GM19324 (cell line): Measurements from ENCODE around the gene DIRAS2.

Experiments used
- ATAC-seq: cut with Tn5 transposase; IDR thresholded peaks from one replicate; pipeline ENCODE4 v1.9.1; 2021; ENCODE audit warnings: mild to moderate bottlenecking, moderate library complexity; ENCODE audit not compliant: unreplicated experiment, low FRiP score

Gene DIRAS2

GRCh38 chr9:90613502-90613901 is 29.1 kb downstream of the DIRAS2 start:
- ATAC-seq = no peak

DNA sequence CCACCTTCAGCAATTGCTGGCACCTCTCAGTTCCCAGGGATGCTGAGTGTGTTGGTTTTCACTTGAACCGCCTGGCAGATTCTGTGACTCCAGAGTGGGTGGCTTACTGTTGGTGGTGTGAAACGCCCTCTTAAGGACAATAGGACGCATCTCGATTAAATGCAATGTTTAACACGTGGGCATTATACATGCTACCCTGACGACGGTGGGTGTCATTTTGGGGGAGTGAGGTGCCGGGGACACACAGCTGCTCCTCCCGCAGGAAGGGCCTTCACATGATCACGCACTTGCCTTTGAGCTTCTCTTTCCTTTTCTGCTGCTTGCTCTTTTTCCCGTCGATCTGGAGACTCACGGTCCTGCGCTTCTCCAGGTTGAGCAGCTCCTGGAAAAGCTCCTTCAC is 29.7 kb downstream of the DIRAS2 start:
- no peak for ATAC-seq

DNA sequence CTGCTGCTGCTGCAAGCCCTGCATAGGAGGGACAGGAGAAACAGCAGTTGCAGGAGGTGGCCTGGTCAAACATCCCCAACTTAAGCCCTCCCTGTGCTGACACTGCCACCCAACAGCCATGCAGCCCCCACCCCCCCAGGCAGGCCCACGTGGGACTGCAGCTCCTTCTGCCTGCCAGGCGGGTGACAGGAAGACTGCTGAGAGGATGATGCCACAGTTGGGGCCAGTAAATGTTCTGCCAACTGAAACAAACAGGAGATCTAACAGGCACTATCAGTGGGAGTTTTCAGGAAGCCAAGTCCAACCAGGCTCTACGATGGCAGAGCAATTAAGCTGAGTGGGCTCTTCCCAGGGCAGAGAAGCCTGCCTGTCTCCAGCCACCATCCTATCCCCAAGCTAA is 31.1 kb downstream of the DIRAS2 start:
- no peak for ATAC-seq

DNA sequence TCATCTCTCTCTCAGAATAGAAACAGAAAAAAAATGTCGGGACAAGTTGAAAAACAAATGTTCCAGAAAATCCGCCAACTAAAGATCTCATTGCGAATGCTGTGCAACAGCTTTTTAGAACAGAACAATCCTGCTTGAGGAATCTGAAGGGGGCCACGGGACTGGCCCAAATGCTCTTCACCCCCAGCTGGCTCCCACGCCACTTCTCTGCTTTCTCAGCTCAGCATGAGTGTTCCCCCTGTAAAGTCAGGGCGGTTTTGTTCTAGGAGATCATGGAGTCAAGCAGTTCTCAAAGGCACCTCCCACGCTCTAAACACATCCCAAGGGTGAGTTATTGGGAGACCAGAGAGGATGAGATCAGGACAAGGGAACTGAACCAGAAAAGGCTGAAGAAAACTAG is 31.5 kb downstream of the DIRAS2 start:
- no peak for ATAC-seq

- ATAC-seq = no peak
These were observed 34.7 kb downstream of the DIRAS2 start for GRCh38 chr9:90607701-90608516.

DNA sequence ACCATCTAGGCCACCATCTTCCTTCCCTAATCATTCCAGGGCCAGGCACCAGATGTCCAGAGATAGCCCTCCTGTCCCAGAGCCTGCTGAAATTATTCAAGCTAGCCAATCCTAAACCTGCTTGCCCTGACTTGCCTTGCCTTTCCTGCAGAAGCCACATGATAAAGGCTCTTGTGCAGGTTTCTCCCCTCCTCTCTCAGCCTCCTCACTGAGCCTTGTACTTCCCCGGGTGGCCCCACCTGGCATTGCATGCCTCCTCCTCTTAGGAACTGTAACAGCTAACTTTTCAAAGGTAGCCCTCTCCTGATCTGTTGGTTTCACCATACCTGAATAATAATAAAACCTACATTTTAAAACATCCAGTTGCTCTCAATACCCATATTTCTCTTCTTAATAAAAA is 42.6 kb downstream of the DIRAS2 start:
- ATAC-seq = no peak

DNA sequence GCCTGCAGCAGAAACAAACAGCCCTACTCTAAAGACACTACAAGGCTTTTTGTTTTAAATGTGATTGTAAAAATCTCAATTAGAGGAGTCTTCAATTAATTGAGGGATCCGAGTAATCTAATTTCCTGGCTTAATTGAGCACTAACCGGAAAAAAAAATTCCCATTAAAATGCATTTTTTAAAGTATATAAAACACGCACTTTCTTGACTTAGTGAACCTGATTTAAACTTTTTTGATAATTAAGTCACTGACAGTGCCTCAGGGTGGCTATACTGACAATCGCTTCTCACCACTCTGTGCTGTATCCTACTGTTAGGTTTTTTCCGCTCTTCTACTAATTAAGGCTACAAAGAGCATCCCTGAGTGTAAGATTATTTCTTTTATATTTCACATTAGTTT is 44.4 kb downstream of the DIRAS2 start:
- no peak for ATAC-seq

DNA sequence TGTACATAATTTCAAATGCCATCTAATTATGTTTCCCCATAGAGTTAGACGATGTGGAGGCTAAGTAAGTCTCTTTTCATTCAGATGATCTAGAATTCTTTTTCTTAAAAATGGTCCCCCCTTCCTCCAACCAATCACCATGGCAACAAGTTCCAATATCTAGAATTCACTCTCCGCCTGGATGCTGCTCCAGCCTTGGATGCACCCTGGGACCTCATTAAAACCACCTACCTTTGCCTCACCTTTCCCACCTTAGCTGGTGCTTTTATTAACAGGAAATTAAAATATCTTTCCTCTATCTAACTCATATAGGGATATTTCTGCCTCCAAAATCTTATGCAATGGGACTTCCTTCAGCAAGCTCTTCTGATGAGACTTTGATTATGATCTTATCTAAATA is 49.0 kb downstream of the DIRAS2 start:
- no peak for ATAC-seq

DNA sequence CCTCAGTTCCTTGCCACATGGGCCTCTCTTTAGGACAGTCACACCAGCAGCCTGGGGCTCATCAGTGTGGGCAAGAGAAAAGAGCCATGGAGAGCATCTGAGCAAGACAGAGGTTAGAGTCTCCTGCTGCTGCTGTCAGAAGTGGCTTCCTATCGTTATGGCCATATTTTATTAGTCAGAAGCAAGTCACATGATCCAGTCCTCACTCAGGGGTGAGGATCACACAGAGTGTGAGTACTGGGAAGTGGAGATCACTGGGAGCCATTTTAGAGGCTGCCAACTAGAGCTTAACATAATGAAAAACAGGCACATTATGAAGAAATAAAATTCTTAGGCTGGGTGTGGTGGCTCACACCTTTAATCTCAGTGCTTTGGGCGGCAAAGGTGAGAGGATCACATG is 62.0 kb downstream of the DIRAS2 start:
- no peak for ATAC-seq

DNA sequence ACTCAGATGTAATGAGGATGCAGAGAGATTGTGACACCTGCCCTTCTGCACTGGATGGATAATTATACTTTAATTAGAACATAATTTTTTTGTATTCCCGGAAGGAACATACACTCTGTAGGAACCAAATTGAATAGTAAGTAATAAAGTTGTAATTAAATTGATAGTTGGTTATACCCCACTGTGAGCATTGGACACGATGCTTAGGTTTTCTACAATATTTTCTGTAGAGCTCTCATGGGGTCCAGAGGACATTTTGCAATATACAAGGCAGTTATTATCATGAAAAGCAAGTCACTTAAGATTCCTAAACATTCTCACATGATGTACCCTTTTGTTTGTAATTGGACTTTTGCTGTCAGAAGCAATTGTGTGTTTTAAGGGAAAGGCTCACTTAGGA is 63.4 kb downstream of the DIRAS2 start:
- no peak for ATAC-seq

DNA sequence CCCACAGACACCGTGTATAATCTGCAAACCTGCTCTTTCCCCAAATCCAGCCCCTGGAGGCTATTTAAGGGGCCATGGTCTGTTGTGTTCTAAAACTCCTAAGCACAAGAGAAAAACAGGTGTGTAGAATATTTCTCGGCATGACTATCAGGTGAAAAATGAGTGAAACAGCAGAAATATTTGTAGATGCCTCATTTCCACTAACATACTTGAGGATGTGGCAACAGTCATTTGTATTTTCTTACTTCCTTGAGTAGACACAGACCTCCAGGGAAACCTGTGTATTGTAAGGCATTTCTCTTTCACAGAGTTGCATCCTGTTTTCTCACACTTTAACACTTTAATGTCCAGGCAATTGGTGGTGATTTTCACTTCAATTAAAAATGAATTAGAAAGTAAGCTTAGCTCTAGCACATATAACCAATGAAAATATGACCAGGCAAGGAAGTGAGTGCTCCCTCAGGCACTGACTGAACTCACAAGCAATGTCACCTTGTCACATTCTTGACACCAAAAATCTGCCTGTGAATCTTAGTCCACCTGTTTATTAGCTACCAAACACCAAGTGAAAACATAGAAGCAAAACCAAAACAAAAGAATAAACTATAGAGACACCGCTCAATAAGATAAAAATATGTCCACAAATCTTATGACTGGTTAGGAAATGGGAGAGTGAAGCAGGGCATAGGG is 64.4 kb downstream of the DIRAS2 start:
- no peak for ATAC-seq

GRCh38 chr9:90569511-90569910 is 73.1 kb downstream of the DIRAS2 start:
- ATAC-seq = no peak

GRCh38 chr9:90568667-90569066 is 74.0 kb downstream of the DIRAS2 start:
- ATAC-seq = no peak

DNA sequence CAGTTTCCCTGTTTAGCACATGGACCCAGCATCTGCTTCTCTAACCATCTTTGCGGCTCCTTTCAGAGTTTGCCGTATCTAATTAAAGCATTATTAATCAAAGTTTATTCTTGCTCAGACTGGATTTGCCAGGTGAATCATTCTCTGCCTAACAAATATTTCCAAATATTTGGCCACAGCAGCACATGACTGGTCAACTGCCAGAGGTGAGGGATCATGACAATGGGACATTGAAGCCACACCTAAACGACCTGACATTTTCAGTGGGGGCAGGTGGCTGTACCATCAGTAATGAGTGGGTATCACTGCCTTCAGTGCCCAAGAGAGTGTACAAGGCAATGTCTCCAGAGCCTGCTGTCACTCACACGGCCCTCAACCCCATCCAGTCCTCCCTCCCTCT is 80.4 kb downstream of the DIRAS2 start:
- no peak for ATAC-seq
